Stimulated activated CD8-positive, alpha-beta memory T cell treated with anti-CD3 and anti-CD28 coated beads, Interleukin-15, amount 100 ng/mL, for 4 hours (primary cell): ENCODE data around the gene ATP13A3.

ENCODE experiments used
- DNase-seq, 2 donors: peaks; one replicate each; pipeline ENCODE4 v3.0.0-alpha.2; 2020; ENCODE audit warnings: low read depth in 2 of 2

The ATP13A3 gene

DNA sequence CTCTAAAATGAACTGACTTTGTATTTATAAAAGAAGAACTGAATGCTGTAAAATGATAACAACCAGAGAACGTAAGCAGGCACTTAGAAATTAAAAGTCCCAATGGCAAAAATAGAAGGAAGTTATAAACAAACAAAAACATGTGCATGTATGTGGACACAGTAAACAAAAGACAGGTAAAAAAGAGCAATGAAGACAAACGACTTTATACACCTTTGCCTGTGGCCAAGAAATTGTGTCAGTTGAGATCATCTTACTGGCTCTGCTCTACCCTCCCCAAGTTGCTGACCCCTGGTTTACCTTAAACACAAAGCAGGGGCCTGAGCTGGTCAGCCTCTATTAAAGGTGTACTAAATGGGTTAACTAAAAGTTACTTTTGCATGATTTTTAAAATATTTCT is 46.0 kb downstream of the ATP13A3 start:
- DNase-seq = no peak

DNA sequence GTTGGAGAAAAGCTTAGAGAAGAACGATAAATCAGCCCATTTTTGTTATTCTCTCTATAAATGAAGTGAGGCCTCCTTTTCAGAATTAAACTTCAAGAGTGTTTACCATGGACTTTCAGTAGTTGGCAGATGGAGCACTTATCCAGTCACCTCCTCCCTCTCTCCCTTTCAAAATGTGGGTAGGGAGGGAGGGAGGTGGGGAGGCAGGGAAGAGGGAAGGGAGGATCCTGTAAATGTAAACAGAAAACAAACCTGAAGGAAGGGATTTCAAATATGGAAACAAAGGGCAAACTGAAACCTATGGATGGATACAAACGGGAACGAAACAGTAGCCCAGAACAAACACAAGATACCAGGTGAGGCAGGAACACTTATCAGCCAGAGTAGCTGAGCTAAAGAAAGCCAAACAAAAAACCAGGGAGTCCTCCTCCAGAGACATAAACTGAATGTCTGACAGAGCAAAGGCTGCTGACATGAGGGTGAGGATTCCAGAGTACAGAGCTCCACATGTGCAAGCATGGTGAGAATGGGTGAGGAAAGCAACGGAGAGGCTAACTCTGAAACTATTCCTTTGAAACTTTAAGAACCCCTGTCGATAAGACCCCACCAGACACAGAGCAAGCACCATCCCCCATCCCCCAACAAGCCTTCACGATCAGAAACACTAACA is 46.8 kb downstream of the ATP13A3 start:
- no peak for DNase-seq

DNA sequence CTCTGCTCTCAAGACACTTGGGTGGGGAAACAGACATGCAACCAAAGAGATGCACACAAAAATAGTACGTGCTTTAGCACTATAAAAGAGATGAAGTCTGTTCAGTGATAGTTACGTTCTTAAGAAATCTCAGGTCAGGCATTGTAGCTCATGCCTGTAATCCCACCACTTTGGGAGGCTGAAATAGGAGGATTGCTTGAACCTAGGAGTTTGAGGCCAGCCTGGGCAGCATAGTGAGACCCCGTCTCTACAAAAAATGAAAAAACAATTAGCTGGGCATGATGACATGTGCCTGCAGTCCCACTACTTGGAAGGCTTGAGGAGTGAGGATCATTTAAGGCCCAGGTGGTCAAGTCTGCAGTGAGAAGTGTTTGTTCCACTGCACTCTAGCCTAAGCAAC is 52.3 kb downstream of the ATP13A3 start:
- DNase-seq = no peak

DNA sequence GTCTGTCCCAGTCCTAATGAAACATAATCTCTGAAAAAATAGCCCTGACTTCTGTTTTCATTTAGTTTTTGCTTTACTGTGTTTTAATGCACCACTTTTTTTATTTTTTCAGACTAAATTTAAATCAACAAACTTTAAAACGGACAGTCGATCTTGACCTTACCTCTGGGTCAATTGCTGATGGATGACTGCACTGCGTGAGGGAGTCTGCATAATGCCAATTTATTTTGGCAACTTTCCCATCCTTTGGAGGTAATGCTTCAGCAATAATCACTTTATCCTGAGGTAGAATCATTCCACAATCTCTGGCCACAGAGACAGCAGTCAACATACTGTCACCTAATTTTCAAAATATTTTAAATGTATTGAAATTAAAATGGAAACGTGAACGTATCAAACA is 55.2 kb downstream of the ATP13A3 start:
- DNase-seq = no peak

DNA sequence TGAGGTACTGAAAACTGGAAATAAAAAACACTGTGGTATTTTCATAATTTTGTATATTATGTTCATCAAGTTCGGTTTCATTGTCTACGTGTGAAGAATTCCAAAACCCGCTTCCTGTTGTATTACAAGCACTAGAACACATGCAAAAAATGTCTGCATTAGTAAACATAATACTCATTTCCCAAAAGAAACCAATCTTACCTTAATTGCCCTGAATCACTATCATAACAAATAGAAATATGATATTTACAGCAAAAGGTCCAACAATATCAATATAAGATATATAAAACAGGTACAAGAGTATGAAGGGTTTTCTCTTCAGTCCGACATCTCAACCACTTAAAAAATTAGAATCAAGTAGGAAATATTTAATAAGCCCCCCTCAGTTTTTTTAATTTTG is 61.4 kb downstream of the ATP13A3 start:
- no peak for DNase-seq

DNA sequence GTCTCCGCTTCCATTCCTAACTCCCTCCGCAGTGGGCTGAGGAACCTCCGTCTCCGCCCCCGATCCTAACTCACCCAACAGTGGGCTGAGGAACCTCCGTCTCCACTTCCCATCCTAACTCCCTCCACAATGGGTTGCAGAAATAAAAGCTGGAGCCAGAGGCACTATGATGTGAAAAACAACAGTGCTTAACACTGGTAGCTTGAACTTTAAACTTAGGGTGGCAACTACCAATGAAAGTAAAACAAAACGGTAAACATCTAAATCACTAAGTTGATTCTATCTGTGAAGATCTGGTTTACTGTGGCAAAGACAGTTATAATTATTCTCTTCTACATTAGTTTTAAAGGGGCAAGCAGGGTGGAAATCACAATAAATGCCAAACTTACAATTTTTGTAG is 61.8 kb downstream of the ATP13A3 start:
- no peak for DNase-seq

DNA sequence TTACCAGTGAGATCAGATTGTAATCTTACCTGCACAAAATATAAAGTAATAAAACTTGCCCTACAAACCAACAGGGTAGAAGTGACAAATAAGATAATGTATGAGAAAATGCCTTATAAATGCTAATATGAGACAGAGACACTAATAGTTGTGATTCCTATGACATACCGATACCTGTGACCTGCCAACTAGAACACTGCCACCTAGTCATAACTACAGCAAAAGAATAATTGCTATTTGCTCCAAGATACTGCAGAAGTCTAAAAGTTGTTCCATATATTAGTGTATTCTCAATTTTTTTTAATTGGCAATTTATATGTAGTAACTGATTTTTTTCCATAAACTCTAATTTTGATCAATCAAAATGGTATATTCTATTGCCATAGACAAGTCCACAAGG is 62.4 kb downstream of the ATP13A3 start:
- DNase-seq = no peak

DNA sequence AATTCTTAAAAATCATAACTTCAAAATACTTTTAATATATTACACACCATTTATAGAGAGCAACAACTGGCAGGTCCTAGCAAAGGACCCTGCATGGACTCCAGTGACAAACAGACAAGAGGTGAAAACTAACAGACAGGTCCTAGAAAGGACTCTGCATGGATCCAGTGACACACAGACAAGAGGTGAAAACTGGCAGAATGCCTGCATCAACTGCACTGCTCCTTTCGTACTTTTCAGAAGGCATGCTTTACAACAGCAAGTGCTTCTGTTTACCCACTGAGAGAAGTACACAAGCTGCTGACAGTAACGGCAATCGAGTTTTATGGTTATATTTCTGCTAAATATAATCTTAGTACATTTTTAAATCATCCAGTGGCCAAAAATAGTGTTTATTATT is 63.5 kb downstream of the ATP13A3 start:
- no peak for DNase-seq

DNA sequence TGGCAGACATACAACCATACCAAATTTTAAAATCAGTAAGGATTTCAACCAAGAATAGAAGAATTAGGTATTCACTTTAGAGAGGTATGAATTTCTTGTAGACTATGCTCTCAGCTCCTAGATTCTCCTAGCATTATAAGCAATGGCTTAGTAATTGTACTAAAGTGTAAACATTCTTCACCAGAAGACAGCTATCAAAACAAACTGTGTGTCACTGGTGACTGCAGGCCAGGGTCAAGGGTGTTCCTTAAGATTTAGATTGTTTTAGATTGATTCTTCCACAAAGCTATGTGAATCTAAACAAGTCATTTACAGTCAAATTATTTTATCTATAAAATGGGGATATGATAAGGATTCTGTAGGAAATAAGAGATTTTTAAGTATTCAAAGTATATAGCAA is 64.6 kb downstream of the ATP13A3 start:
- DNase-seq = no peak

DNA sequence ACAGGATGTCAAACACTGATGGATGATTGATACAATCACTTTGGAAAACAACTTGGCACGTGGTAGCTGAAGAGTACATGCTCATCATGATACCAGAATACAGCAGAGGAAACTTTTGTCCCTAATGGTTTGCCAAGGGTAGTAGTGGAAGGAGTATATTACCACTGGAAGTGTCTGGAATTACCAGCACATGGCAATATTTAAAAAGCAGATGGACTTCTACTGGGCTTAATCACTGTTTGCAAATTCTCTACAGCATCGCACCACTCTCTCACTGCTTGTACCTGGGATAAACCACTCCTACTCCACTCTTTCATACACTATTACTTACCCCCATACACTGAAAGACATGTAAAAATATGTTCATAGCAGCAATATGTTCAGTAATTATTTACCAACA is 68.1 kb downstream of the ATP13A3 start:
- DNase-seq = no peak

DNA sequence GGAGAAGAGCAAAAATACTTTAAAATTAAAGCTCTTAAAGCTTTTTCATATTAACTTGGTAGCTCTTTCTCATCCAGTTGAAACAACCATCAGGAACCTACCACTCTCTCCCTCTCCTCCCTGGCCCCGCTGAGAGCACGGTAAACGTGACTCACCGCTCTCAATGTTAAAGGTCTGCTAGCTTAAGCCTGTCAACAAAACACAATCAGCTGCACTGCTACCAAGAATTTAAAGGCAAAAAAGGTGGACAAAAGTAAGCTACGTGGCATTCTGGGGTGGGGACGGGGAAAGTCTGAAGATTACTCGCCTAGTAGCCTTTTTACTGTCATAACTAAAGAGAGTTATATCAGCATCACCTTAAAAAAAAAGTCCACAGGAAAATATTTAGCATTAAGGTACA is 79.4 kb downstream of the ATP13A3 start:
- no peak for DNase-seq

DNA sequence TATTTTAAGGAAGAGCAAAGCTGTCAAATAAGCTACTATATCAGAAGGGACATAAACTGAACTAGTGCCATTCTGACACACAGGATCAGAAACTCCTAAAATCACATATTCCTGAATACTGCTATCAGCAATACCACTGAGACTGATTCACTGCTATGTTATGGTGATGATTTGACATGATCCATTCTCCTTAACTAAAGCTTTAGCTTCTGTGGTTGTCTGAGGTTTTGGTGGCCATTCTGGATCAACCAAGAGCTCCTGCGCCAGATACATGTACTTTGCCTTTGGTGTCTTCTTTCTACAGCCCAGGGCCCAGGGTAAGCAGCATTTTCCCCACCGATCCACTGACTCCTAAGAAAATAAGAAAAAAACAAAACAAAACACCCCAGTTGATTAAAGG is 81.0 kb downstream of the ATP13A3 start:
- DNase-seq = no peak

DNA sequence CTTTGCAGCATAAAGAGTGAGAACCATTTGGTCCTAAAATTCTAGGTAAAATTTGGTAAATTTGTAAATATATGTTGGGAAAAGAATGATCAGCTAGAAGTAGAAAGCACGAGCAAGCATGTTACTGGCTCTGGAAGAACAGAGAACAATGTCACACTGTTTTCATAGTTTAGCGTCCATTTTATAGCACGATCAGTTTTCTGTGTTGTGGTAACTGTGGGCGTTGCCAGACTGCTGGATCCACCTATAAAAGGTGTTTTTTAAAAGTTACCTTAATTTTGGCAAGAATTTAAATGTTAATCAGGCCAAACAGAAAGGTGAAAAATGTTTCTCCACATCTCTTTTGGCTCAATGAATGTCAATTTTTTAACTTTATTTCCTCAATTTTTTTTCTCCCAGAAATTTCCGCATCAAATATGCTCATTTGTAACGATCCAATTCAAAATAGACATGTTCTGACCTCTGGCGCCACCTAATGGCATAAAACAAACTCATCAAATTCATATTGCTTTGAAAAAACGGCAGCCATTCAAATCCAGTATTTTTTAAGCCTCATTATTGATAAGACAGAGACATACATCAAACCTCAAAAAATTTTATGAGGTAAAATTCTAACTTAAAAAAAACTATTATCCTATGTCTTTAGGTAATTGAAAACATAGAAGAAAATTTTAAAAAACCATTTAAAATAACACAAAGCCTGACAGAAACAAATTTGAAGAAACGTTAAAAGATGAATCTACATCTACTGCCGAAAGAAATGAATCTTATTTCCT is 82.2 kb downstream of the ATP13A3 start:
- no peak for DNase-seq

DNA sequence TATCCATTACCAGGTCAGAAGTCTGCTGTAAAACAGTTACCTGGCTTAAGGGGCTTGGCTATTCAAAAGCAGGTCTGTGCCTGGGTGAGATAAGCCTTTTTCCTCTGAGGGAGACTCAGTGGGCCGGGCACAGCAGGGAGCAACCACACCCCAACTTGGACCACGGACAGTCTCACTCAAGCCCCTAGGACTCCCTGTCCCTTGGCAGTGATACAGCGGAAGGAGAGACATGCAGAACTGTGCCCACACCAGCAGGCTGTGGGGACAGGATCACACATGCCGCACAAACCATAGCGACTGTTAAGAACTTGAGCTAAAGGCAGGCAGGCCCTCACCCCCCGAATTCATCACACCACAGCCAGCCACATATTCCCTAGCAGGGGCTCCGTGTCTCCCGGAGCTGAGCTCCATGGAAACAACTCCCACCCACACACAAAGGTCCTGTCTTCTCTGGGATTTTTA is 84.9 kb downstream of the ATP13A3 start:
- DNase-seq = no peak

DNA sequence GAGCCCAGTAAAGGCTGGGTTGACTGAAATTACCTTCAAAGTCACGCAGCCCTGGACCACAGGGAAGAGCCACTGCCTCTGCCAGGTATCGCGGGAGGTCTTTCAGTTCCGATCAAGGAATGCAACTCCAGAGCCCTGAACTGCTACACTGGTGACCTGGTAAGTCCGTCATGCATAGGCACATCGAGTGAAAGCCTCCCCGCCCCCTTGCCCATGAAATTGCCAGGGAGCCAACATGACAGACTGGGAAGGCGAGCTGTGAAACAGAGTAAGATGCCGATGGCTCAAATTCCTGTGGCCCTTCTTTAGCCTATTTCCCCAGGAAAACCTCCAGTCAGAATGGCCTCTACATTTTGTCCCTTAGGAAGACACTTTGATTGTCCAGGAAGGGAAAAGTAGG is 85.5 kb downstream of the ATP13A3 start:
- no peak for DNase-seq

DNA sequence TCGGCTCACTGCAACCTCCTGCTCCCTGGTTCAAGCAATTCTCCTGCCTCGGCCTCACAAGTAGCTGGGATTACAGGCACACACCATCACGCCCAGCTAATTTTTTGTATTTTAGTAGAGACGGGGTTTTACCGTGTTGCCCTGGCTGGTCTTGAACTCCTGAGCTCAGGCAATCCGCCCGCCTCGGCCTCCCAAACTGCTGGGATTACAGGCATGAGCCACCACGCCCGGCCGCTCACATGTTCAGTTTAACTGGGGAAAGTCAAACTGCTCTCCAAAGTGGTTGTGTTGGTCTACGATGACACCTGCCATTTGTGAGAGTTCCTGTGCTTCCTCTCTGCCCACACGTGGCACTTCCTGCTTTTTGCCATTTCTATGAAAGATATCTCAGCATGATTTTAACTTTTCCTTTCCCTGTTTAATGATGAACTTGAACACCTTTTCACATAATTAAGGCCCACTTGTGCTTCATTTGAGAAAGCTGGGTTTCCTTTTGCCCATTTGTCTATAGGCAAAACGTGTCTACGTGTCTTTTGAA is 86.9 kb downstream of the ATP13A3 start:
- DNase-seq = no peak

DNA sequence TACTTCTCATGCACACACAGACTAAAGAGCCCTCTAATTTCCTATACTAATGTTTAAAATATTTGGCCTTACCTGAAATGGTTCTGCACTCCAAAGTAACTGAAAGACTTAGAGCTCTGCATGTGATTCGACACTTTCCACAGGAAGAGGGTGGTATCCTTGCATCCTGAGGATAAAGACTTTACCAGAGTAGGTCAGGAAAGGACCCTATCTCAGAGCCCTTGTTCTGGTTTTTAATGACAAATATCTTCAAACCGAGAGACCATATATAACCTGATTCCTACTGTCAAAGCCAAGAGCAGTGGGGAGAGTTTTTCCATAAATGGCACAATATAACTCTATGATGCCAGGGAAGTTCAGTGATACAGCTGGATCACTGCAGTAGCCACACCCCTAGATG is 87.6 kb downstream of the ATP13A3 start, which contains the start of gene GP5:
Gene GP5, minus strand, starts transcription at position 101 of the 400 bp plus-strand sequence. CDS start 984 bp downstream, outside the sequence.
- DNase-seq = no peak

DNA sequence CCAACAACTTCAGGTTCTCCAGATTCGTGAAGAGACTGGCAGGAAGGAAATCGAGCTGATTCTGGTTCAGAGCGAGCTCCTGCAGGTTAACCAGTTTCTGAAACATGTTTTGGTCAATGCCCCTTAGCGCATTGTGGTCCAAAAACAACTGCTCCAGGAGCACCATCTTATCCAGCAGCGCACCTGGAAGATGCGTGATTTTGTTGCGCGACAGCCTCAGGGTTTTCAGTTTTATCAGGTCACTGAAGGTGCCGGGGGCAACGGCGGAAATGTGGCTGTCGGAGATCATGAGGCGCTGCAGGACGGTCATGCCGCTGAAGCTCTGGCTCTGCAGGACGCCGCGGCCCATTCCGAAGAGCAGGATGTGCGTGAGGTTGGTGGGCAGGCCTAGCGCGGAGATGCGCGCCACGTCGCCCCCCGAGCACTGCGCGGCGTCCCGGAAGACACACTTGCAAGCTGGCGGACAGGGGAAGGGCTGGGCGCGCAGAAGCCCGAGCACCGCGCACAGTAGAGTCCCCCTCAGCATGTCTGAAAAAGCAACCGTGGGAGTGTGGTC is 89.0 kb downstream of the ATP13A3 start:
- DNase-seq = peak in 1 of 2 donors; percentile 4

DNA sequence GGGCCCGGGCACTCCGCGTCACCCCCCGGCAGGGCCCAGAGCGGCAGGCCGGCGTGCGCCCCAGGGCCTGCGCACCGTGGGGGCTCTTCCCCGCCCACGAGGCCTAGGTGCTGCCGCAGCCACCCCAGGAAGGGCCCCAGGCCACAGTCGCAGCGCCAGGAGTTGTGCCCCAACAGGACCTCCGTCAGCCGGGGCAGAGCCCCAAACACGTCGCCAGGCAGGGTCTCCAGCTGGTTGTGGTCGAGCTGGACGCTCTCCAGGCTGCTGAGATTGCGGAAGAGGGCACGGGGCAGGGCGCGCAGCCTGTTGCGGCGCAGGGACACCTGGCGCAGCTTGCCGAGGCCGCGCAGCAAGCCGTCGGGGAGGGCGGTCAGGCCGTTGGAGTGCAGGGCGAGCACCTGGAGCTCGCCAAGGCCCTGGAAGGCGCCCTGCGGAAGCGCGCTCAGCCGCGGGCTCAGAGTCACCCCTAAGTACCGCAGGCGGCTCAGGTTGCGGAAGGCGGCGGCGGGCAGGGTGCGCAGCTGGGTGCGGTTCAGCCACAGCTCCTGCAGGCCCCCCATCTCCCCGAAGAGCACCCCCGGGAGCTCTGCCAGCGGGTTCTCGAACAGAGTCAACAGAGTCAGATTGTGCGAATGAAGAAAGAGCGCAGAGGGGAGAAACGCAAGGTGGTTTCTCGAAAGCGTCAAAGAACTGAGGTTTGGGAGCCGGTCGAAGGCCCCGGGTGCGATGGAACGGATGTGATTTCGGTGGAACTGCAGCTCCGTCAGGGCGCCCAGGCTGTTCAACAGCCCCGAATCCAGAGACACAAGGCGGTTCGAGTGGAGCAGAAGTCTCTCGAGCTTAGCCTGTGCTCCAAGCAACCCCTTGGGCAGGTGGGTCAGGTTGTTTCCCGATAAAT is 89.7 kb downstream of the ATP13A3 start:
- no peak for DNase-seq

DNA sequence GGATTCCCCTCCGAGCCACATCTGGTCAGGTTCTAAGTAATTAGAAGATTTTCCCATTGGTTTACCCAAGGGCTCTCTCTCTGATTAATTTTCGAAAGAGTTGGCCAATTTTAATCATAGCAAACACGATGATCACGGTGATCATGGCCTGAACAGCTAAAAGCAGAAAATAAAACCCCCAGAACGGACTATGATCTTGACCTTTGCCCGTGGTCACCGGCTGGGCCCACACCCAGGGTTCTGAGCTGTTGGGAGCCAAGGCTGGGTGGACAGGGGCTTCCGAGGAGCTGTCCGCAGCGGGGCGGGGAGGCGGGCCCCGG is 90.3 kb downstream of the ATP13A3 start:
- no peak for DNase-seq

DNA sequence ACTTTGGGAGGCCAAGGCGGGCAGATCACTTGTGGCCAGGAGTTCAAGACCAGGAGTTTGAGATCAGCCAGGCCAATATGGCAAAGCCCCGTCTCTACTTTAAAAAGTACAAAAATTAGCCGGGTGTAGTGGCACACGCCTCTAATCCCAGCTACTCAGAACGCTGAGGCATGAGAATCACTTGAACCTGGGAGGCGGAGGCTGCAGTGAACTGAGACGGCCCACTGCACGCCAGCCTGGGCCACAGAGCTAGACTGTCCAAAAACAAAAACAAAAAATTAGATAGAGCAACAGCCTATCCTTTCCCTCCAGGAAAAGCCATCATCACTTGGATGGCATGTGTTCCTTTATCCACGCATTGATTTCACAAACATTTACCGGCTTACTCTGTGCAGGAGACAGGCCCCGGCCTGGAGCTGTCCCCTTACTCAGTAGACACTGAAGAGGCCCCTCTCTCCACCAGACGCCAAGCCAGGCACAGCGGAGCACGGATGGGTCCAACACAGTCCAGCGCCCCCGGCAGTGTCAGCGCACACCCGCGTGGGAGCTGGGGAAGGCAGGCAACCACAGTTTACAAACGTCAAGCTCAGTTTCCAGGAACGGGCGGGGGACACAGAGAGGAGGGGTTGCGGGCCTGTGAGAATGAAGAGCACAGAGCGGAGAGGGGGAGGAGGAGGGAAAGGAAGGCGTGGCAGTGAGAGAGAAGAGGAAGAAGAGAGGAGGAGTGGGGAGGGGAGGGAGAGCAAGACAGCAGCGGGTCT is 90.8 kb downstream of the ATP13A3 start:
- peak; percentile 30 to 36 for DNase-seq
